NCI-H748 treated with DMSO at 0.1 percent for 48 hours (cell line): Measurements from ENCODE around the gene DBX1.
A peak's percentile ranks its signal among the peaks of the same experiment; 100 is the strongest.
"Not testable (repeated sequence)": the region's sequence is repeated elsewhere in the genome, so short reads cannot be mapped to it uniquely, and the experiment has no call there.

Experiments
- DNase-seq: peaks from one replicate; lab custom pipeline; 2025; lab: John Stamatoyannopoulos, UW

The DBX1 gene

DNA sequence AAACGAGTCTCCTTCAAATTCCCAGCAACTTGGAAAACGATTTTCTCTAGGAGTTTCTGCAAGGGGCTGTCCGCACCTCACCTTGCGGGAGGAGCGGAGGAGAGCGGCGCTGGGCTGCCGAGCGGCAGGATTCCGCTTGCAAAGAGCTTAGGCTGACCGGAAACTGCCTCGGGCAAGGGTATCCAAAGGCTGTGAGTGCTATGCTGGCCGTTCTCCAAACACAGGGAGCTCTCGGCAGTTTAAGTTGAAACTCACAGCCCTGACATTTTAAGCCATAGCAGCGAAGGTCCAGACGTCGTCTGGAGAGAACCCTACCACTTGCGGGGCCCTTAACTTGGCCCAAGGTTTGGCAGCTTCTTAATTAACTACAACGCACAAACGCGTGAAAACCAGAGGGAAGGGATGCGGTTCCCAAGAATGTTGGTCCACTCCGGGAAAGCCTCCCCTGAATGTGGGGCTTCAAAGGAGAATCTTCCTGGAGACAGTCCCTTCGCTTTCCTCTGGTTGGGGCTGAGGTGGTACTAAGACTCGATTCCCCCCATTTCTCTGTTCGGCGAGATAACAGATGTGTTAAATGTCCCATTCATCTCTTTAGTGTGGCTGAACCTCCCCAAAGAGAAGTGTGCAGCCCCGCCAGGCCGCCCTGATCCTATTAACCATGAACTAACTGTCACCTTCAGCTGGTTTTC lies 1.1 kb upstream of the DBX1 start:
- DNase-seq = peak; percentile 61

DNA sequence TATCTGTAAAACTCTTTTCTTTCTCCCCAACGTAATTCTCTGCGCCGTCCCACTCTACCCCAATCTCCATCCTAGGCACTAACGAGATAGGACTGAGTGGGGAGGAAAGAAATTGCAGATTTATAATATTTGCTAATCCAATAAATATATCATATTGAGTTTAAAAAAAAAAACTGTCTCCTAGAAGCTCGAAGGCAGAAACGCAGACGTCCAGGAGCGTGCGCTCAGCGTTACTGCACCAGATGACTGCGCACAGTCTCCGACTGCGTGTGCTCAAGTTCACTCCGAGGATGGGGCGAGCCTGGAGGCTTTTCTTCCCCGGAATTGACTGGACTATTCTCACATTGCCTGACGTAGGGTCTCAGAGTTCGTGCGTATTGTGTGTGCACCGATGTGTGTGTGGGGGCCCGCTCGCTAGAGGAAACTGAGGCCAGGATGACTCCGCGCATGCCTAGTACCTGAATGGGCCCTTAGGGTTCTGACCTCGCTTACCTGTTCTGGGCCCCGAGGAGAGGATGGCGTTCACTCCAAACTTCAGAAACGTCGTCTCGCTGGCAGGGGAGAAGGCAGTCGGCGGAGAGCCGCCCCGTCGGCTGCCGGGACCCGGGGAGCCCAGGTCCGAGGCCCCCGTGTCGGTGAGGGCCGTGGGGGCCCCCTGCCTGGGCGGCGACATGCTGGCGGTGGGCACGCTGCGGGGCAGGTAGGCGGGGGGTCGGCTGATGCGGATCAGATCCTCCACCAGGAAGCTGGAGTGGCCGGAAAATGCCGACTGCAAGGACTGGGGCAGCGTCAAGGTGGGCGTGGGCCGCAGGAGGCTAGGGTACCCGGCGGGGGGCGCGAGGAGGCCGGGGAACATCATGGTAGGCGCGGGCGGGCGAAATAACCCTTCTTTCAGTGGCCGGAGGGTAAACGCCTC lies 551 bp downstream of the DBX1 start:
- no peak for DNase-seq

- no peak for DNase-seq
These were observed 1.5 kb downstream of the DBX1 start for GRCh38 chr11:20158597-20159257.

GRCh38 chr11:20157728-20158127 lies 2.5 kb downstream of the DBX1 start:
- no peak for DNase-seq

GRCh38 chr11:20156876-20157613 lies 3.2 kb downstream of the DBX1 start:
- DNase-seq = no peak

- no peak for DNase-seq
These were observed 3.9 kb downstream of the DBX1 start for GRCh38 chr11:20156280-20156875.

GRCh38 chr11:20155683-20156279 lies 4.5 kb downstream of the DBX1 start:
- DNase-seq = no peak

GRCh38 chr11:20154381-20154780 lies 5.9 kb downstream of the DBX1 start:
- no peak for DNase-seq

DNA sequence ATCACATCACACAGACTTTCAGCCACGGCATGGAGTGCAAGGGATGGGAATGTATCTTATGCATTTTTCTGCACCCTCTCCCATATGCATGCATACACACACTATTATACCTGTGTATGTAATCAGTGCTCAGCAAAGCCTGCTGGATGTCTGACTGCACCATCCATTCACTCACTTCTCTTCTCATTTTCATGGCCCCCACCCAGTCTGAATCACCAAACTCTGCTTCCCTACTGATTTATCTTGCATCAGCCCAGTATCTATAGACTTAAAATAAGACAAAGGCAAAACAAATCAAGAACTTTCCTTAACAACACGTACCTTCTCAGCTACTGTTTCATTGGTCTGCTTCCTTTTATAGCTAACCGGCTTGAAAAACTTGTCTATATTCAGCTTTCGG lies 21.6 kb downstream of the DBX1 start:
- no peak for DNase-seq

GRCh38 chr11:20137637-20138036 lies 22.6 kb downstream of the DBX1 start:
- DNase-seq = no peak

DNA sequence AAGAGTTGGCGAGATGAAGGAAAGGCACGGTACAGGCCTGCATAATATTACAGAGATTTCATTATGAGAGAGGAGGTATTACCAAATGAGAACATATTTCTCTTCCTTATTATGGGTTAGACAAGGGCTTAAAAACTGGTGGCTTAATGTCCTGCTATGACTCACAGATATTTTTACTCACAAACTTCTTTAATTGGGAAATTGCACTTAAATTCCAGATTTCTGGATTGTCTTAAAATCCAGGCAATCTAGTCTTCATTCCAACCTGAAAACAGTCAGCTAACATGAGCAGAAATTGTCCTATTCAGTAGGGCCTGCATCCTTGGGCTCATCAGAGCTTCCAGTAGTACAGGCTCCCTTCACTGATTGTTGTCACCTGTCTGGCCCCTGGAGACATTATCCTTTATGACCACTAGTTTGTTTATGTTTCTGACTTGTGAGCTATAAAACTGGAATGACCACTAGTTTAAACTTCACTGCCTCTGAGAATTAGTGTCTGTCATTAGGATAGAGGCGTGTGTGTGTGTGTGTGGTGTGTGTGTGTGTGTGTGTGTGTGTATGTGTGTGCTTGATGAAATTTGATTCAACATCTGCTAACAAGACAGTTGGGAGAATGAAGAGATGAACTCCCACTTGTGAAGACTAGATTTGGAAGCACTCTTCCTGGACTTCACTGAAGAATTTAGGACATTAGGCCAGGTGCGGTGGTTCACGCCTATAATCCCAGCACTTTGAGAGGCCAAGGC lies 25.1 kb downstream of the DBX1 start:
- no peak for DNase-seq

DNA sequence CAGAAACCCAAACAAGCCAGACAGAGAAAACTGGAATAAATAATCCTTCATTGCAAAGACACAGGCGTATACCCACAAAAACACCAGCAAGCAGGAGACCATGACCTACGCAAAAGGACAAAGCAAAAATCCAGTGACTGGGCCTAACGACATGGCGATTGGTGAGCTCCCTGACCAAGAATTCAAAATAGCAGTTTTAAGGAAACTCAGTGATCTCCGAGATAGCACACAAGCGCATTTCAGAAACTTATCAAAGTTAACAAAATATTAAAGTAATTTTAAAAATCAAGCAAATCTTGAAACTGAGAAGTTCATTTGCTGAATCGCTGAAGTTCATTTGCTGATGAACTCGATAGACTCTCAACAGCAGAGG lies 27.6 kb downstream of the DBX1 start:
- DNase-seq = no peak

DNA sequence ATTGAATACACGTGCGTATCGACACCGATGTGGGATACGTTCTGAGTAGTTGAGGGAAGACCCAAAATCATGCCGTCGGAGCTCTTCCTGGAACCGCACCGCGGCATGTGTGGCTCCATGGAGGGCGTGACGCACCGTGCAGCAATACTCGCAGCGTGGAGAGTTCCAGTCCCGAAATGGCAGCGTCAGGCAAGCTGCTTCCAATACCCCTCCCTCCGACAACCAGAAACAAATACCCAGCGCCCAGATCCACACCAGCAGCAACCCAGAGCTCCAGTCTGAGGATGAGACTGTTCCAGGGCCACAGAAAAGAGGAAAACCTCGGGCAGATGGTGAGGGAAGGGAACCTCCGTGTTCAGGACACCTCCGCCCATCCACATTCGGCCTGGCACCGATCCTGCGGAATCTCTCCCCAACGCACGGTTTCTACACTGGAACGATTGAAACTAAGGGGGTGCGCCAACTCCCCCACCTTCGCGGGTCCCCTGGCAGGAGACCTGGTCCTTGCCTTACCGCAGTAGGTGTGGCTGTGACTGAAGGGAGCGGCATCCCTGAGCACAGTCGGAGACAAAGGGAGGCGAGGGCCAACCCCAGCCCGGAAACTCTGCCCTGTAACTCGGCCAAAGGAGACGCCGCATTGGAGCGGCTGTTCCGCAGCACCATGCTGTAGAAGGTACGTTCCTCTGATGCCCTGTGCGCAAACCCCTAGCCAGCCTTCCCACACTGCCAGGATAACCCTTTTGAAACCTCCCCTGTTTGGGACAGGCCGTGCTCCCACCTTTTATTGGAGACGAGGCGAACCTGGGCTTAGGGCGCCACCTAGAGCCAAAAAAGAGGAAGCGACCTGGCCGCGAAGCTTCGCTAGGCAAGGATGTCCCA lies 28.2 kb downstream of the DBX1 start:
- DNase-seq = no peak

DNA sequence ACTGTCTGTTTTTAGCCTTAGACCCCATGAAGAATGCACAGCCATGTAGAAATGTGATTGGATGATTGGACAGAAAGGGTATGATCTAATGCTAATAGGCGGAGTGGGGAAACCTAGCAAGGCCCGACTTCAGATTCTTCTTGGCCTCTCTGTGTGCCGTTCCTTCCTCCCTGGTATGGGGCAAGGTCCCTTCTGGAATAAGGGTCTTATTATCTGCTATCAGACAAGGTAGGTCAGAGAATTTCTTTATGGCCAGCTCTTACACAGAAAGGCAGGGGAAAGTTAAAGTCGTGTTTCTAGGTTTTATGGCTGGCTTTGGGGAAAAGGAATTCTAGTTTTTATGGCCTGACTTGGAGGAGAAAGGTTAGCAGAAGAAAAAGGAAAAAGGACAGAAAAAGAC lies 30.6 kb downstream of the DBX1 start:
- DNase-seq = no peak

DNA sequence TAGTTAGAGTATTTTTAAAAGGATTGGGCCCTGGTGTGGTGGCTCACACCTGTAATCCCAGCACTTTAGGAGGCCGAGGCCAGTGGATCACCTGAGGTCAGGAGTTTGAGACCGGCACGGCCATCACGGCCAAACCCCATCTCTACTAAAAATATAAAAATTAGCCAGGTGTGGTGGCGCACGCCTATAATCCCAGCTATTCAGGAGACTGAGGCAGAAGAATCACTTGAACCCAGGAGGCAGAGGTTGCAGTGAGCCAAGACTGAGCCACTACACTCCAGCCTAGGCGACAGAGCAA lies 31.8 kb downstream of the DBX1 start:
- DNase-seq = not testable (repeated sequence)

- DNase-seq = peak; percentile 47
These were observed 32.4 kb downstream of the DBX1 start for GRCh38 chr11:20127671-20128527.

GRCh38 chr11:20126724-20127123 lies 33.6 kb downstream of the DBX1 start:
- DNase-seq = no peak

DNA sequence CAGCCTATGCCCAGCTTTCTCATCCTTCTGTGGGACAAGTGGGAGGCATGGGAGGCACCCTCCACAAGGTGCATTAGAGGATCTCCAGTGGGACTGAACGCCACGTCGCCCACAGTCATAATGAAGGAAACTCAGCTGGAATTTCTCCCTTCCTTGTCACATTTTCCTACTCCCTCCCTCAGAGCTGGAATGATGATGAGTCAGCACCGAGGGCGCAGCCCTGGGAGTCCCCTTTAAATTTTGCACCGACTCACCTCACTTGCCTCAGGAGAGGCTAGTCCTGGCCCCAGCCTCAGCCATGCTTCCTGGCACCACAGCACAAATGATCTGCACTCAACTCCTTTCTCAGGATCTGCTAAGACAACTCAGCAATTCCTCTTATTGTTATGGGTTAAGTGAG lies 34.3 kb downstream of the DBX1 start:
- no peak for DNase-seq

DNA sequence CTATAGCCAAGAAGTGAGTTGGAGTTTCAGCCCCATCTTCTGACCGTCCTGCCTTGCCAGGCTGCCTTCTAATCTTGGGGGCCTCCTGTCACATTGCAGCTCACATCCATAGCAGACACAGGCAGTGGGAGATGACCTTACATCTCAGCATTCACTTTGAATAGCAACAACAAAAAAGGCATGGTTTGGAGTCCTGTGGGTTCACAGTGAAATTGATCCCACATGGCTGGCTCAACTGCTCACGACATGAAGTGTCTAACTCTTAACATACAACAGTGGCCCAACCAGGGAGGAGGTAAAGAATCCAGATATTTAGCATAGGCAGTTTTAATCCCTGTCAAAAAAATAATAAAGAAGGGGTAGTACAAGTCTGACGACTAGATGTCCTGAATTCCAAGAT lies 38.1 kb downstream of the DBX1 start:
- no peak for DNase-seq
